ENCODE results near the gene PGF.
"Not testable (repeated sequence)": the region's sequence is repeated elsewhere in the genome, so short reads cannot be mapped to it uniquely, and the experiment has no call there.

The PGF gene

DNA sequence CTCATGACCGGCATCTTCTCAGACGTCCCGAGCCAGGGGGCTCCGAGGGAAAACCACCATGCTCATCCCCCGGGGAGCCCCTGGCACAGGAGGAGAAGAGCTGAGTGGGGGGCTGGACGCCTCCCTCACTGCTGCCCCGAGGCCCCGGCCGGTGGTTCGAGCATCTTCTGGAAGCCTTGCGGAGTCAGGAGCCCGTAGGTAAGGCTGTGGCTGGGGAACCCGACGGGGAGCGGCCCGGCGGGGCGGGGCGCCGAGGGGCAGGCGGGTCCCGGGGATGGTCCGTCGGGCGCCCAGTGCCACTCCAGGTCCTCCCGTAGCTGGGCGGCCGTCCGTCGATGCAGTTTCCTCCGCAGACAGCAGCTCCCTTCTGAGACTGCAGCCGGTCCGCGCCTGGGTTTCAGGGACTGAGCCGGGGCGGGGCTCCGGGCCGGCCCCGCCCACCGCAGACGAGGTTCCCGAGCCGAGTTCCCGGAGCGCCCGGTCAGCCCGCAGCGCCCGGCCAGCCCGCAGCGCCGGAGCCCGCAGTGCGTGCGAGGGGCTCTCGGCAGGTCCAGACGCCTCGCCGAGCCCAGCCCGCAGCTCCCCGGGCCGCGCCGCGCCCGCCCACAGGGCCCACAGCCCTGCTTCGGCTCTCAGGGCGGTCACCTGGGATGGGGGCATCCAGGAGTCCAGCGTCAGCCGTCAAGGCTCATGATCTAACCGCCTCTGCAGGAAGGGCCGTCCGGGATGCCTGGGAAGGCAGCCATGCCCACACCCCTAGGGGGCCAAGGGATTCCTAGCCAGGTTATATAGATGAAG lies at the start of gene PGF:
Gene PGF, minus strand, starts transcription at position 369 of the 798 bp plus-strand sequence. Its CDS starts 355 bp downstream, at position 14.
- DNase-seq, result no peak

DNA sequence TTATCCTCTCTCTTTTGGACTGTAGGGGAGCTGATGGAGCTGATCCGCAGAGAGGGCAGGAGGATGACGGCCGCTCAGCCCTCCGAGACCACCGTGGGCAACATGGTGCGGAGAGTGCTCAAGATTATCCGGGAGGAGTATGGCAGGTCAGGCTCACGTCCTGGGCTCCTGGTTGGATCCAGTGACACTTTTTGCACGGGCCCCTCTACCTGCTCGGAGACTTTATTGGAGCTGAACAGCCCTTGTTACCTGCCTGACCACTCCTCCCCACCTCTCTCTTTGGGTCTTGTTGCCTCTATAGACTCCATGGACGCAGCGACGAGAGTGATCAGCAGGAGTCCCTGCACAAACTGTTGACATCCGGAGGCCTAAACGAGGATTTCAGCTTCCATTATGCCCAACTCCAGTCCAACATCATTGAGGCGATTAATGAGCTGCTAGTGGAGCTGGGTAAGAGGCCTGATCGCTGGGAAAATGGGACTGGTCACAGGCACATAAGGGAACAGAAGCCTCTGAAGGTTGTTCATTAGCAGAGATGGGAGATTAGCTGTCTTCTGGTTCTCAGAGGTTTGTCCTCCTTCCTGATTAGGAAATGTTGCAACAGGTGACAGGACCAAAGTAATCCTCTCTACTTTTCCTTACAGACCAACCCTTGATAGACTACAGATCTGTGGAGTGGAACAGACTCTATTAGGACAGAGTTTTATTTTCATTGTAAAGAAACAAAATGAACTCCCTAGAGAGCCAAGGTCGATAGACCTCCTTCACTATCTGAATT lies 48.0 kb upstream of the PGF start:
- DNase-seq, result no peak

GRCh38 chr14:75002392-75003249 lies 47.2 kb upstream of the PGF start, which contains the start of gene EIF2B2:
EIF2B2 (plus strand) TSS chr14:75002921; CDS start chr14:75002991, 70 bp downstream.
- DNase-seq, result peak; percentile 98

GRCh38 chr14:75001899-75002298 lies 46.5 kb upstream of the PGF start:
- DNase-seq, result no peak

DNA sequence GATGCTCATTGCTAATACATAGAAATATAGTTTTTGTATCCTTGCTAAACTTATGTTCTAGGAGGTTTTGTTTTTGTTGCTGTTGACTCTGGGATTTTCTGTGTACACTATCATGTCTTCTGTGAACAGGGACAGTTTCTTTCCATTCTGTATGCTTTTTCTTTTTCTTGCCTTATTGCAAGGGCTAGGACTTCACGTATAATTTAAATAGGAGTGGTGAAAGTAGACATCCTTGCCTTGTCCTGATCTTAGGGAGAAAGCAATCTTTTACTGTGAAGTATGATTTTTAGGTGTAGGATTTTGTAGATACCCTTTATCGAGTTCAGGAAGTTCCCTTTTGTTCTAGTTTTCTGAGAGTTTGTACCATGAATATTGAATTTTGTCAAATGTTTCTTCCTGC lies 45.9 kb upstream of the PGF start:
- no peak for DNase-seq

DNA sequence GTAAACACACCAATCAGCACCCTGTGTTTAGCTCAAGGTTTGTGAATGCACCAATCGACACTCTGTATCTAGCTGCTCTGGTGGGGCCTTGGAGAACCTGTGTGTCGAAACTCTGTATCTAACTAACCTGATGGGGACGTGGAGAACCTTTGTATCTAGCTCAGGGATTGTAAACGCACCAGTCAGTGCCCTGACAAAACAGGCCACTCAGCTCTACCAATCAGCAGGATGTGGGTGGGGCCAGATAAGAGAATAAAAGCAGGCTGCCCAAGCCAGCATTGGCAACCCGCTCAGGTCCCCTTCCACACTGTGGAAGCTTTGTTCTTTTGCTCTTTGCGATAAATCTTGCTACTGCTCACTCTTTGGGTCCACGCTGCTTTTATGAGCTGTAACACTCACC lies 40.4 kb upstream of the PGF start:
- not testable (repeated sequence) for DNase-seq

DNA sequence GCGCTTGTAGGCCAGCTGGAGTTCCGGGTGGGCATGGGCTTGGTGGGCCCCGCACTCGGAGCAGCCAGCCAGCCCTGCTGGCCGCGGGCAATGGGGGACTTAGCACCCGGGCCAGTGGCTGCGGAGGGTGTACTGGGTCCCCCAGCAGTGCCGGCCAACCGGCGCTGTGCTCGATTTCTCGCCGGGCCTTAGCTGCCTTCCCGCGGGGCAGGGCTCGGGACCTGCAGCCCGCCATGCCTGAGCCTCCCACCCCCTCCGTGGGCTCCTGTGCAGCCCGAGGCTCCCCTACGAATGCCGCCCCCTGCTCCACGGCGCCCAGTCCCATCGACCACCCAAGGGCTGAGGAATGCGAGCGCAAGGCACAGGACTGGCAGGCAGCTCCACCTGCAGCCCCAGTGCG lies 38.8 kb upstream of the PGF start:
- not testable (repeated sequence) for DNase-seq

GRCh38 chr14:74988993-74989392 lies 33.6 kb upstream of the PGF start:
- no peak for DNase-seq

- DNase-seq, result no peak
These were observed 32.7 kb upstream of the PGF start for GRCh38 chr14:74988131-74988530.

GRCh38 chr14:74985806-74986205 lies 30.4 kb upstream of the PGF start:
- no peak for DNase-seq

DNA sequence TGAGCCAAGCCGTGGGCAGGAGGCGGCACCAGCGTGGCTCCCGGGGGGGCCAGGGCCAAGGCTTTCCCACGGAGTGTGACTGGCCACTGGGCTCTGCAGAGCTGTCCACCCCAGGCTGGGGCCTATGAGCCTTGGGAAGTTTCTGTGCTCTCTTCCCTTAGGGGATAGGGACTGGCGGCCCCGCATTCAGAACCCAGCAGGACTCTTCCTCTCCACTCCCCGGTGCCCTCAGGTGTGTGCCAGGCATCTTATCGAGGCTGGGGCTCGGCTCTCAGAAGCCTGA lies 29.6 kb upstream of the PGF start:
- DNase-seq, result no peak

- DNase-seq, result no peak
These were observed 29.0 kb upstream of the PGF start for GRCh38 chr14:74984236-74985027.

DNA sequence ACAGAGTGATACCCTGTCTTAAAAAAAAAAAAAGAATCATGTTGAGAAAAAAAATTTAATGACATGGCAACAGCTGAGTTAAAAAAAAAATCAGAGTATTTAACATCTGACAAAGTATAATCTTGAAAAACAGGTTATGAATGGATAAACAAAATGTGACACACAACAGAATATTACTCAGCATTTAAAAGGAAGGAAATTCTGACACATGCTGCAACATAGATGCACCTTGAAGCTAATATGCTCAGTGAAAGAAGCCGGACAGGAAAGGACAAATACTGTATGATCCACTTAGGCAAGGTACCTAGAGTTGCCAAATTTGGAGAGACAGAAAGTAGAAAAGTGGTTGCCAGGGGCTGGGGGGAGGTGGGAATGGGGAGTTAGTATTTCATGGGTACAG lies 27.9 kb upstream of the PGF start:
- no peak for DNase-seq

GRCh38 chr14:74982661-74983060 lies 27.3 kb upstream of the PGF start:
- no peak for DNase-seq

DNA sequence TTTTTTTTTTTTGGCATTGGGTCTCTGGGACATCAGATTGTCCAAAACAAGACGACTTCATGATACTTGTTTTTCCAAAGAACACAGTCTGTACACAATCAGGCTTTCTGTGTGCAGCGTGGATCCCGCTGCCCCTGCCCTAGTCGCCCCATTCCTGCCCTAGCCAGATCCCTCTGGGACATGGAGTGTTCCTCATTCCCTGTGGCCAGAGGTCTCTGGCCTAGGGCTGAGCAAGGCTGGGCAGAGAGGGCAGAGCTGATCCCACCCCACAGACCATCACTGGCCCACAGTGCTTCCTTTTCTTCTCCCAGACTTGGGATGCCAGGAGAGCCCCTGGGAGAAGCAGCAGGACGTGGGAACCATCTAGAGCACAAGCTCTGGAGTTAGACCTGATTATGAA lies 26.4 kb upstream of the PGF start:
- no peak for DNase-seq

GRCh38 chr14:74981462-74981782 lies 26.0 kb upstream of the PGF start:
- no peak for DNase-seq

DNA sequence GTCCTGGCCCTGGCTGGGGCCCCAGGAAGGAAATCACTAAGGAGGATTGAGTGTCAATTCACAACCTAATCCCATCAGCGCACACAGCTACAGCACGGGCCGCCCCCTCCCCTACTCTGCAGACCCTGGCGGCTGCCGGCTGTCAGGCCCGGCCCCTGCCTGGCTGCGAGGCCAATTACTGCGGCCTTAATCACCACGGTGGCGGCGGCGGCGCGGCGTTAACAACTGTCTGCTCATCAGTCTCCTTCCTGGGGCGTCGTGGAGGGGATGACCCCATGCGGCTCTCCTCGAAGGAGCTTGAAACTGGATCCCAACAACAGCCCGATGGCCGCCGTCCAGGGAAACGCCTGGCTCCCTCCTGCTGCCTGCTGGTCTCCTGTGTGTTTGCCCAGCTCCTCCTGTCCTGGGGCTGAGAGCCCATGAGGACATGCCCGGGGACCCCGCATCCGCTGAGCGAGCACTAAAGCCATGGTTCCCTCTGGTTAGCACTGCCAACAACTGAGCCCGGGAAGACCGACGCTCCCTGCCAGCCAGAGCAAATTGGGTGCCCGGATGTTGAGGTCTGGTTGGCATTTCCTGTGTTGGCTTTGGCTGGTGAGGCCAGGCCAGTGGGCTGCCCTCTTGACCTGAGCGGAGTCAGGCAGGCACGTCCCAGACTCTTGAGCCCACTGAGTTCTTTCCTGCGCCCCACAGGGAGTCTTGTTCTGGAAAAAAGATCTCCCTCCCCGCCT lies 25.5 kb upstream of the PGF start:
- no peak for DNase-seq

- DNase-seq, result no peak
These were observed 25.0 kb upstream of the PGF start for GRCh38 chr14:74980398-74980730.

DNA sequence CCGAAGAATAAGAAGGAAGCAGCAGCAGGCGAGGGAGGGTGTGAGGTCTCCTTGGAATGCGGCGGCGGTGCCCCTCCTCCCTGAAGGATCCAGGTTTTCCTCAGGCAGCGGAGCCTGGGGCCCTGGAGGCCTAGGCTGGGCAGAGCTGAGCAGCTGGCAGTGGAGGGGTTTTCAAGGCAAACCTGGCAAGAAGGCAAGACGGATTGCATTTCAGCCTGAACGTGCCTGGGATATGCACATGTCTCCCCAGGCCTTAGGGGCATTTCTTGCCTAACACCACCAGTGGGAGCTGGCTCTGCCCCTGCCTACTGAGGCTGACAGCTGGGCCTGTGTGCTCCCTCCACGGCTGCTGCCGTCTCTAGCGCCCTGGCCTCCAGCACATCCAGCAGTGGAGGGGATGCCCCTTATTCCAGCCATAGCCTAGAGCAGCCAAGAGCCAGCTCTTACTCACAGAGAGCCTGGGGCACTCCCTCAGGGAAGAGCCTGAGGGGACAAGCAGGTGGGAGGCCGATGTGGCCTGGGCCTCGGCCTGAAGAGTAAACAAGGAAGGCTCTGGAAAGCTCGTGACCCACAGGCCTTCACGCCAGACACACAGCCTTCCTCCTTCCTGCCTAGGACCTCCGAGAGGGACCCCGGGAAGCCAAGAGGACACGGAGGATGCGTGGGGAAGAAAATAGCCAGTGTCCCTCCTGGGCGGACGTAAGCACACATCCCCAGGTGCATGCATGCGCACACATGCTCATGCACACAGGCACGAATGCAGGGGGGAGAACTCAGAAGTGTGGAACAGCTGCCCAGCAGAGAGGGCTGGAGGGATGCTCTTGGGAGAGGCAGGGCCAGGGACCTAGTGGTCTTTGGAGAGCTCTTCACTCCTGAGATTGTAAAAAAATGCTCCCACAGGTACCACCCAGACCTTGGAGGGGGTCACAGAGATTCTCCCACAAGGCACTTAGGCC lies 24.3 kb upstream of the PGF start:
- no peak for DNase-seq

GRCh38 chr14:74979029-74979428 lies 23.6 kb upstream of the PGF start:
- no peak for DNase-seq

DNA sequence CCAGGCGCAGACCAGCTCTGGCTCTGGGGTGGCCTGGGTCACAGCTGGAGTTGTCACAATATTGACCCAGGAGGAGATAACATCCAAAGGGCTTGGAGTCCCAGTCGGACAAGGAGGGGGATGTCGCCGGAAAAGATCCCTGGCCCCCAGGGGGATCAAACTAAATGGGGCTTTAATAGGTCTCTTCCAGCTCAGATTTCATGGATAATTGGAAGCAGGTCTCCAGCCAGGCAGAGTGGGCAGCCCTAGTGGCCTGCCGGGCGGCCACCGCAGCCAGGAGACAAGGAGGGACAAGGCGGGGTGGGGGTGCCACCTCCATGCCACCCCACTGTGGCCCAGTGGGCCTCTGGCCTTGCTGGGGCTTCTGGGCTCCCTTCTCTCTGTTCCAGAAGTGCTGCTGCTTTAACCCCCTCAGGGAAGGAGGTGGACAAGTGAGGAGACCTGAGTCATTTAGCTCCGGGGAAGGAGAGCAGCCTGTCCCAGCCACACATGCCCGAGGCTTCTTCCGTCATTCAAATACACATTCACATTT lies 23.1 kb upstream of the PGF start:
- DNase-seq, result no peak
